ENCODE measurements around the gene MYCBPAP. TPM values are rescaled to one million over a fixed set of nuclear protein-coding genes. Genes with fewer than 3 reads are reported as not detected.
A peak's percentile ranks its signal among the peaks of the same experiment; 100 is the strongest.

MYCBPAP gene
- total and polyA plus RNA-seq, 2 experiments from 2014 or later, result 0.32 to 1.4 TPM

- 79% methylated on average over 7 of the region's 7 CpGs for WGBS, 2 experiments (ENCODE audit: low coverage in 1 of 2, low lambda C conversion rate in 2 of 2, missing lambda C conversion rate in 2 of 2)
- Histone ChIP-seq H3K79me2 (ENCODE audit: insufficient read depth) (no peaks in the 10 kb centered on the region), H3K9me2 (ENCODE audit: insufficient read depth) (no peaks in the 10 kb centered on the region), H3K27me3 (replicated peaks; ENCODE audit: insufficient read depth) (peaks cover 13% of the 10 kb centered on the region), H2AFZ (no peak overlapping the region), H3K4me3 (no peak overlapping the region), H3K9me3 (ENCODE audit: low read depth) (no peaks in the 10 kb centered on the region), H3F3A (ENCODE audit: insufficient read depth) (no peaks in the 10 kb centered on the region), H3K27ac (no peak overlapping the region), H3K36me3 (ENCODE audit: low read depth) (no peaks in the 10 kb centered on the region), H3K4me2 (ENCODE audit: unreplicated experiment) (no peak overlapping the region), H3K9ac (no peak overlapping the region), H4K20me1 (ENCODE audit: insufficient read depth) (no peaks in the 10 kb centered on the region), H3K4me1 (ENCODE audit: insufficient read depth) (no peaks in the 10 kb centered on the region)
- in situ Hi-C loops (cut with MboI), result no loop called here
- no peak for DNase-seq
- no peak for TF ChIP-seq EZH2phosphoT487 (IDR thresholded peaks at IDR 0.05; ENCODE audit: insufficient read depth, low read depth)
- TF ChIP-seq EZH2 (IDR thresholded peaks at IDR 0.05; ENCODE audit: insufficient read depth, poor library complexity, severe bottlenecking), result no peak
Observed at GRCh38 chr17:50467114-50467854, 41.0 kb upstream of the MYCBPAP start.

GRCh38 chr17:50467855-50468303, 40.4 kb upstream of the MYCBPAP start:
- Histone ChIP-seq H3F3A (ENCODE audit: insufficient read depth) (no peaks in the 10 kb centered on the region), H3K79me2 (ENCODE audit: insufficient read depth) (no peaks in the 10 kb centered on the region), H2AFZ (no peak overlapping the region), H3K27ac (no peak overlapping the region), H3K27me3 (replicated peaks; ENCODE audit: insufficient read depth) (peaks cover 13% of the 10 kb centered on the region), H3K9me2 (ENCODE audit: insufficient read depth) (no peaks in the 10 kb centered on the region), H3K36me3 (ENCODE audit: low read depth) (no peaks in the 10 kb centered on the region), H3K9ac (no peak overlapping the region), H3K9me3 (ENCODE audit: low read depth) (no peaks in the 10 kb centered on the region), H4K20me1 (ENCODE audit: insufficient read depth) (no peaks in the 10 kb centered on the region), H3K4me3 (no peak overlapping the region), H3K4me2 (ENCODE audit: unreplicated experiment) (no peak overlapping the region), H3K4me1 (ENCODE audit: insufficient read depth) (no peaks in the 10 kb centered on the region)
- DNase-seq, result no peak
- TF ChIP-seq EZH2phosphoT487 (IDR thresholded peaks at IDR 0.05; ENCODE audit: insufficient read depth, low read depth), result no peak
- TF ChIP-seq EZH2 (IDR thresholded peaks at IDR 0.05; ENCODE audit: insufficient read depth, poor library complexity, severe bottlenecking), result no peak
- in situ Hi-C loops (cut with MboI), result no loop called here
- 63 to 65% methylated on average over 12 to 13 of the region's 13 CpGs for WGBS, 2 experiments (ENCODE audit: low coverage in 1 of 2, low lambda C conversion rate in 2 of 2, missing lambda C conversion rate in 2 of 2)

- H2AFZ ChIP-seq, result no peak within 1 kb of the TSS
- peak; percentile 59 for DNase-seq
- no peaks in the 10 kb centered on the region for H3K4me1 ChIP-seq (ENCODE audit: insufficient read depth)
- H3K27ac ChIP-seq, result no peak within 1 kb of the TSS
- WGBS, 2 experiments (ENCODE audit: low coverage in 1 of 2, low lambda C conversion rate in 2 of 2, missing lambda C conversion rate in 2 of 2), result 19 to 32% methylated on average over 44 to 64 of the region's 71 CpGs
- in situ Hi-C loops (cut with MboI), result no loop called here
- H3K27me3 ChIP-seq (replicated peaks; ENCODE audit: insufficient read depth), result peaks cover 13% of the 10 kb centered on the region
- peak within 1 kb of the TSS; percentile 69 for H3K4me2 ChIP-seq (ENCODE audit: unreplicated experiment)
- H3K4me3 ChIP-seq, result peak within 1 kb of the TSS; percentile 63
- no peaks in the 10 kb centered on the region for H4K20me1 ChIP-seq (ENCODE audit: insufficient read depth)
- TF ChIP-seq EZH2phosphoT487 (IDR thresholded peaks at IDR 0.05; ENCODE audit: insufficient read depth, low read depth), result 0 out of 2 replicates have a peak, but pooled peaks have one; percentile 12
- TF ChIP-seq EZH2 (IDR thresholded peaks at IDR 0.05; ENCODE audit: insufficient read depth, poor library complexity, severe bottlenecking), result peak; percentile 60
- H3K9me3 ChIP-seq (ENCODE audit: low read depth), result no peaks in the 10 kb centered on the region
- no peaks in the 10 kb centered on the region for H3F3A ChIP-seq (ENCODE audit: insufficient read depth)
- no peak within 1 kb of the TSS for H3K9ac ChIP-seq
- H3K9me2 ChIP-seq (ENCODE audit: insufficient read depth), result no peaks in the 10 kb centered on the region
- H3K36me3 ChIP-seq (ENCODE audit: low read depth), result no peaks in the 10 kb centered on the region
- no peaks in the 10 kb centered on the region for H3K79me2 ChIP-seq (ENCODE audit: insufficient read depth)
Observed at GRCh38 chr17:50468304-50469207, 39.7 kb upstream of the MYCBPAP start, which contains the start of gene CHAD. Gene CHAD, minus strand, starts transcription at chr17:50468880. Its CDS starts 67 bp downstream, at chr17:50468813.

GRCh38 chr17:50469208-50469605, 39.0 kb upstream of the MYCBPAP start:
- H3K9me3 ChIP-seq (ENCODE audit: low read depth), result no peaks in the 10 kb centered on the region
- 1 to 3% methylated on average over 14 to 33 of the region's 37 CpGs for WGBS, 2 experiments (ENCODE audit: low coverage in 1 of 2, low lambda C conversion rate in 2 of 2, missing lambda C conversion rate in 2 of 2)
- peak overlapping the region; percentile 63 for H3K4me3 ChIP-seq
- no peaks in the 10 kb centered on the region for H4K20me1 ChIP-seq (ENCODE audit: insufficient read depth)
- H3K27me3 ChIP-seq (replicated peaks; ENCODE audit: insufficient read depth), result peaks cover 13% of the 10 kb centered on the region
- peak; percentile 49 for DNase-seq
- peak overlapping the region; percentile 69 for H3K4me2 ChIP-seq (ENCODE audit: unreplicated experiment)
- H3K27ac ChIP-seq, result no peak overlapping the region
- no peaks in the 10 kb centered on the region for H3K4me1 ChIP-seq (ENCODE audit: insufficient read depth)
- no peak for TF ChIP-seq EZH2 (IDR thresholded peaks at IDR 0.05; ENCODE audit: insufficient read depth, poor library complexity, severe bottlenecking)
- TF ChIP-seq EZH2phosphoT487 (IDR thresholded peaks at IDR 0.05; ENCODE audit: insufficient read depth, low read depth), result no peak
- no peaks in the 10 kb centered on the region for H3K36me3 ChIP-seq (ENCODE audit: low read depth)
- in situ Hi-C loops (cut with MboI), result no loop called here
- no peak overlapping the region for H3K9ac ChIP-seq
- no peak overlapping the region for H2AFZ ChIP-seq
- no peaks in the 10 kb centered on the region for H3F3A ChIP-seq (ENCODE audit: insufficient read depth)
- no peaks in the 10 kb centered on the region for H3K9me2 ChIP-seq (ENCODE audit: insufficient read depth)
- H3K79me2 ChIP-seq (ENCODE audit: insufficient read depth), result no peaks in the 10 kb centered on the region
